GM21619 (cell line): Measurements from ENCODE around the gene DNMBP.
A peak's percentile ranks its signal among the peaks of the same experiment; 100 is the strongest.
"Not testable (repeated sequence)": the region's sequence is repeated elsewhere in the genome, so short reads cannot be mapped to it uniquely, and the experiment has no call there.

Source experiments
- ATAC-seq: cut with Tn5 transposase; IDR thresholded peaks from one replicate; pipeline ENCODE4 v1.9.1; 2021; ENCODE audit not compliant: unreplicated experiment

DNMBP gene

GRCh38 chr10:99870123-99870730 lies 139.5 kb downstream of the DNMBP start:
- ATAC-seq: no peak

- no peak for ATAC-seq
These were observed 140.1 kb downstream of the DNMBP start for GRCh38 chr10:99869581-99870122.

GRCh38 chr10:99867250-99867649 lies 142.5 kb downstream of the DNMBP start:
- ATAC-seq: not testable (repeated sequence)

GRCh38 chr10:99863535-99864240 lies 146.1 kb downstream of the DNMBP start:
- not testable (repeated sequence) for ATAC-seq

GRCh38 chr10:99860466-99860865 lies 149.3 kb downstream of the DNMBP start:
- ATAC-seq: no peak

- ATAC-seq: no peak
These were observed 150.2 kb downstream of the DNMBP start for GRCh38 chr10:99859585-99859984.

- no peak for ATAC-seq
These were observed 150.9 kb downstream of the DNMBP start for GRCh38 chr10:99858849-99859248.

- no peak for ATAC-seq
These were observed 154.2 kb downstream of the DNMBP start for GRCh38 chr10:99855479-99856071.

GRCh38 chr10:99854860-99855259 lies 154.9 kb downstream of the DNMBP start:
- ATAC-seq: no peak

GRCh38 chr10:99853655-99854054 lies 156.1 kb downstream of the DNMBP start:
- no peak for ATAC-seq

- no peak for ATAC-seq
These were observed 157.1 kb downstream of the DNMBP start for GRCh38 chr10:99852481-99853213.

GRCh38 chr10:99851825-99852224 lies 157.9 kb downstream of the DNMBP start:
- no peak for ATAC-seq

- ATAC-seq: no peak
These were observed 158.9 kb downstream of the DNMBP start for GRCh38 chr10:99850767-99851340.

GRCh38 chr10:99850021-99850766 lies 159.6 kb downstream of the DNMBP start:
- ATAC-seq: no peak

GRCh38 chr10:99849536-99849935 lies 160.2 kb downstream of the DNMBP start:
- no peak for ATAC-seq

- ATAC-seq: no peak
These were observed 160.7 kb downstream of the DNMBP start for GRCh38 chr10:99849057-99849456.

- peak; percentile 75 for ATAC-seq
These were observed 163.8 kb downstream of the DNMBP start for GRCh38 chr10:99845837-99846382.

- ATAC-seq: no peak
These were observed 165.3 kb downstream of the DNMBP start for GRCh38 chr10:99844433-99844955.

- no peak for ATAC-seq
These were observed 166.4 kb downstream of the DNMBP start for GRCh38 chr10:99843310-99843709.

- ATAC-seq: no peak
These were observed 168.0 kb downstream of the DNMBP start for GRCh38 chr10:99841746-99842145.
